Measurements from ENCODE around the gene LOXHD1. TPM values are rescaled to one million over a fixed set of nuclear protein-coding genes. Genes with fewer than 3 reads are reported as not detected.

Gene LOXHD1
- polyA plus RNA-seq, 12 donors: 1.2 to 3.6 (median 2.1) TPM; not detected in 1

GRCh38 chr18:46629361-46629760 is 27.7 kb downstream of the LOXHD1 start:
- DNase-seq: no peak

GRCh38 chr18:46628206-46628605 is 28.8 kb downstream of the LOXHD1 start:
- no peak for DNase-seq

- no peak for DNase-seq
Observed at GRCh38 chr18:46627136-46627535, 29.9 kb downstream of the LOXHD1 start.

- no peak for DNase-seq
Observed at GRCh38 chr18:46625069-46625468, 32.0 kb downstream of the LOXHD1 start.

- no peak for DNase-seq
Observed at GRCh38 chr18:46624127-46624526, 32.9 kb downstream of the LOXHD1 start.

- DNase-seq: no peak
Observed at GRCh38 chr18:46623541-46623940, 33.5 kb downstream of the LOXHD1 start.

- no peak for DNase-seq
Observed at GRCh38 chr18:46622999-46623398, 34.0 kb downstream of the LOXHD1 start.

- no peak for DNase-seq
Observed at GRCh38 chr18:46622451-46622850, 34.6 kb downstream of the LOXHD1 start.

GRCh38 chr18:46621871-46622270 is 35.1 kb downstream of the LOXHD1 start:
- DNase-seq: no peak

GRCh38 chr18:46621111-46621766 is 35.8 kb downstream of the LOXHD1 start:
- no peak for DNase-seq

GRCh38 chr18:46619559-46619958 is 37.5 kb downstream of the LOXHD1 start:
- no peak for DNase-seq

- DNase-seq: no peak
Observed at GRCh38 chr18:46615720-46616119, 41.3 kb downstream of the LOXHD1 start.

GRCh38 chr18:46609048-46609447 is 48.0 kb downstream of the LOXHD1 start:
- DNase-seq: no peak

GRCh38 chr18:46607926-46608325 is 49.1 kb downstream of the LOXHD1 start:
- DNase-seq: no peak

- no peak for DNase-seq
Observed at GRCh38 chr18:46601141-46601805, 55.7 kb downstream of the LOXHD1 start.

GRCh38 chr18:46596119-46596518 is 60.9 kb downstream of the LOXHD1 start:
- no peak for DNase-seq

GRCh38 chr18:46591783-46592391 is 65.1 kb downstream of the LOXHD1 start:
- DNase-seq: no peak

- DNase-seq: no peak
Observed at GRCh38 chr18:46590103-46590502, 66.9 kb downstream of the LOXHD1 start.

GRCh38 chr18:46588971-46589660 is 67.9 kb downstream of the LOXHD1 start:
- no peak for DNase-seq

GRCh38 chr18:46587600-46587999 is 69.4 kb downstream of the LOXHD1 start:
- DNase-seq: no peak

- DNase-seq: no peak
Observed at GRCh38 chr18:46583711-46584110, 73.3 kb downstream of the LOXHD1 start.

GRCh38 chr18:46581648-46582047 is 75.4 kb downstream of the LOXHD1 start:
- DNase-seq: no peak

GRCh38 chr18:46578987-46579386 is 78.0 kb downstream of the LOXHD1 start:
- DNase-seq: no peak

Data from muscle of arm (tissue), 12 donors.